Natural killer cell (primary cell): ENCODE results near the gene EFCAB8. TPM values are rescaled to one million over a fixed set of nuclear protein-coding genes. Genes with fewer than 3 reads are reported as not detected.

Source experiments
- ATAC-seq, 3 donors: fragments of 150-1000 bp in 2 of 3; fragments of 200-7000 bp in 1 of 3; cut with Tn5 transposase; 1 replicate in 1 of 3; 2 replicates in 2 of 3; pipeline ENCODE4 v1.10.0; 2021; ENCODE audit warnings: mild to moderate bottlenecking in 2 of 3, moderate library complexity in 2 of 3
- DNase-seq, 2 donors: peaks; one replicate each; pipeline versions ENCODE4 v3.0.0 to v3.0.0-alpha.2; 2013 to 2021; ENCODE audit warnings: mixed read lengths in 1 of 2
- H3K27ac ChIP-seq: one replicate; pipeline ENCODE4 v1.5.1; 2013; ENCODE audit warnings: mild to moderate bottlenecking, low read length
- H3K27me3 ChIP-seq: one replicate; pipeline ENCODE4 v1.6.1; 2013; ENCODE audit warnings: low read length; ENCODE audit not compliant: control insufficient read depth, insufficient read depth
- H3K36me3 ChIP-seq: one replicate; pipeline ENCODE4 v1.6.1; 2013; ENCODE audit warnings: low read length; ENCODE audit not compliant: control insufficient read depth, insufficient read depth
- H3K4me1 ChIP-seq: one replicate; pipeline ENCODE4 v1.6.1; 2013; ENCODE audit warnings: low read length; ENCODE audit not compliant: control insufficient read depth, insufficient read depth
- H3K4me3 ChIP-seq: one replicate; pipeline ENCODE4 v1.5.1; 2013; ENCODE audit warnings: low read length
- H3K9me3 ChIP-seq: one replicate; pipeline ENCODE4 v1.6.1; 2013; ENCODE audit warnings: low read length; ENCODE audit not compliant: control insufficient read depth, insufficient read depth
- H3K27ac Mint-ChIP-seq, 2 donors: one replicate each; pipeline ENCODE4 v1.8.0; 2022; ENCODE audit warnings: mild to moderate bottlenecking in 2 of 2, mixed read lengths in 2 of 2, moderate library complexity in 1 of 2
- H3K27me3 Mint-ChIP-seq, 2 donors: one replicate each; pipeline ENCODE4 v1.8.0; 2022; ENCODE audit warnings: low read depth in 2 of 2, mixed read lengths in 2 of 2
- H3K36me3 Mint-ChIP-seq: one replicate; pipeline ENCODE4 v1.8.0; 2022; ENCODE audit warnings: mixed read lengths
- H3K4me1 Mint-ChIP-seq, 2 donors: one replicate each; pipeline ENCODE4 v1.8.0; 2022; ENCODE audit warnings: mixed read lengths in 2 of 2
- H3K4me3 Mint-ChIP-seq: one replicate; pipeline ENCODE4 v1.8.0; 2022; ENCODE audit warnings: mild to moderate bottlenecking, moderate library complexity, mixed read lengths
- H3K9me3 Mint-ChIP-seq, 2 donors: one replicate each; pipeline ENCODE4 v1.8.0; 2022; ENCODE audit warnings: mixed read lengths in 2 of 2
- CTCF ChIP-seq: fragments of 200-600 bp; IDR thresholded peaks from one replicate; pipeline ENCODE4 v1.8.0; 2022; ENCODE audit warnings: antibody characterized with exemption
- WGBS: methylation state at CpG from one replicate; pipeline ENCODE4 v1.1.7; 2013; ENCODE audit warnings: missing lambda C conversion rate; ENCODE audit not compliant: insufficient coverage; 5-methylcytosine and 5-hydroxymethylcytosine counted together
- intact Hi-C: fragments of 100-400 bp; cut with micrococcal nuclease; formaldehyde crosslinking; loops from one replicate; pipeline ENCODE4 v1.14.2; 2022
- total RNA-seq, 4 donors: library from RNA; stranded (reverse); fragments of 120-200 nt in 1 of 4; gene quantifications; one replicate each; pipeline versions ENCODE4 v1.2.3 to v1.2.4, GENCODE V29; 2013 to 2022

Gene EFCAB8
- total RNA-seq, 3 donors from 2014 or later (not counting 1 experiment from before 2014, with no cell fraction given) = 1.2 to 2.9 (median 2.3) TPM

GRCh38 chr20:32914031-32914430 lies 55.3 kb downstream of the EFCAB8 start:
- H3K4me1 Mint-ChIP-seq = no peaks in the 10 kb centered on the region
- ATAC-seq (no peak), DNase-seq (no peak)
- no peak overlapping the region for H3K27ac Mint-ChIP-seq
- H3K4me3 ChIP-seq = no peak overlapping the region
- peaks cover 8% of the 10 kb centered on the region for H3K36me3 Mint-ChIP-seq
- no peaks in the 10 kb centered on the region for H3K27me3 Mint-ChIP-seq
- H3K4me3 Mint-ChIP-seq = no peak overlapping the region
- H3K4me1 ChIP-seq = no peaks in the 10 kb centered on the region
- H3K9me3 Mint-ChIP-seq = peaks cover 3 to 5% of the 10 kb centered on the region in 2 donors
- WGBS = 100% methylated on average over 1 of the region's 1 CpG
- H3K9me3 ChIP-seq = peaks cover 13% of the 10 kb centered on the region
- intact Hi-C loops = no loop called here
- no peaks in the 10 kb centered on the region for H3K27me3 ChIP-seq
- no peak for TF ChIP-seq CTCF
- H3K36me3 ChIP-seq = no peaks in the 10 kb centered on the region
- no peak overlapping the region for H3K27ac ChIP-seq

GRCh38 chr20:32917191-32917950 lies 58.6 kb downstream of the EFCAB8 start:
- Mint-ChIP-seq H3K9me3 (peaks cover 3 to 5% of the 10 kb centered on the region in 2 donors), H3K4me3 (no peak overlapping the region), H3K27me3 (no peaks in the 10 kb centered on the region), H3K4me1 (no peaks in the 10 kb centered on the region), H3K36me3 (peaks cover 8% of the 10 kb centered on the region), H3K27ac (no peak overlapping the region)
- H3K27ac ChIP-seq = no peak overlapping the region
- H3K4me1 ChIP-seq = no peaks in the 10 kb centered on the region
- no peaks in the 10 kb centered on the region for H3K27me3 ChIP-seq
- ATAC-seq = no peak
- H3K9me3 ChIP-seq = peaks cover 13% of the 10 kb centered on the region
- no peak for DNase-seq
- no peaks in the 10 kb centered on the region for H3K36me3 ChIP-seq
- 81% methylated on average over 9 of the region's 9 CpGs for WGBS
- intact Hi-C loops = no loop called here
- TF ChIP-seq CTCF = no peak
- H3K4me3 ChIP-seq = no peak overlapping the region

- ATAC-seq (no peak), DNase-seq (no peak)
- intact Hi-C loops = no loop called here
- Histone ChIP-seq H3K4me1 (no peaks in the 10 kb centered on the region), H3K27ac (no peak overlapping the region), H3K4me3 (no peak overlapping the region), H3K9me3 (peaks cover 13% of the 10 kb centered on the region), H3K36me3 (no peaks in the 10 kb centered on the region), H3K27me3 (no peaks in the 10 kb centered on the region)
- no peaks in the 10 kb centered on the region for H3K27me3 Mint-ChIP-seq
- H3K4me1 Mint-ChIP-seq = no peaks in the 10 kb centered on the region
- WGBS = 90% methylated on average over 12 of the region's 12 CpGs
- peaks cover 3 to 5% of the 10 kb centered on the region in 2 donors for H3K9me3 Mint-ChIP-seq
- peaks cover 8% of the 10 kb centered on the region for H3K36me3 Mint-ChIP-seq
- H3K4me3 Mint-ChIP-seq = no peak overlapping the region
- TF ChIP-seq CTCF = no peak
- H3K27ac Mint-ChIP-seq = no peak overlapping the region
Observed at GRCh38 chr20:32918296-32918695, 59.6 kb downstream of the EFCAB8 start.

GRCh38 chr20:32918751-32919150 lies 60.0 kb downstream of the EFCAB8 start:
- Mint-ChIP-seq H3K27me3 (no peaks in the 10 kb centered on the region), H3K27ac (no peak overlapping the region), H3K4me1 (no peaks in the 10 kb centered on the region), H3K4me3 (no peak overlapping the region), H3K9me3 (peaks cover 3 to 5% of the 10 kb centered on the region in 2 donors), H3K36me3 (peaks cover 8% of the 10 kb centered on the region)
- H3K4me1 ChIP-seq = no peaks in the 10 kb centered on the region
- no peak overlapping the region for H3K4me3 ChIP-seq
- intact Hi-C loops = no loop called here
- TF ChIP-seq CTCF = no peak
- H3K9me3 ChIP-seq = peaks cover 13% of the 10 kb centered on the region
- no peaks in the 10 kb centered on the region for H3K27me3 ChIP-seq
- H3K27ac ChIP-seq = no peak overlapping the region
- ATAC-seq (no peak), DNase-seq (no peak)
- H3K36me3 ChIP-seq = no peaks in the 10 kb centered on the region
- WGBS = 100% methylated on average over 1 of the region's 1 CpG
